HG03565 (cell line): ENCODE results near the gene UBE2F.
"Not testable (repeated sequence)": the region's sequence is repeated elsewhere in the genome, so short reads cannot be mapped to it uniquely, and the experiment has no call there.

Experiments used
- ATAC-seq: cut with Tn5 transposase; IDR thresholded peaks from one replicate; pipeline ENCODE4 v1.9.1; 2021; ENCODE audit warnings: mild to moderate bottlenecking, moderate library complexity; ENCODE audit not compliant: unreplicated experiment

UBE2F gene

GRCh38 chr2:238013806-238014205, 47.0 kb downstream of the UBE2F start:
- no peak for ATAC-seq

GRCh38 chr2:238015705-238016104, 48.9 kb downstream of the UBE2F start:
- ATAC-seq = no peak

GRCh38 chr2:238016526-238016925, 49.7 kb downstream of the UBE2F start:
- no peak for ATAC-seq

- no peak for ATAC-seq
Observed at GRCh38 chr2:238019962-238020361, 53.1 kb downstream of the UBE2F start.

GRCh38 chr2:238020816-238021215, 54.0 kb downstream of the UBE2F start:
- ATAC-seq = no peak

- no peak for ATAC-seq
Observed at GRCh38 chr2:238021327-238021726, 54.5 kb downstream of the UBE2F start.

GRCh38 chr2:238022594-238023157, 55.9 kb downstream of the UBE2F start:
- ATAC-seq = no peak

- no peak for ATAC-seq
Observed at GRCh38 chr2:238023608-238024007, 56.8 kb downstream of the UBE2F start.

- no peak for ATAC-seq
Observed at GRCh38 chr2:238024986-238025385, 58.2 kb downstream of the UBE2F start.

GRCh38 chr2:238025741-238026360, 59.0 kb downstream of the UBE2F start:
- ATAC-seq = no peak

- ATAC-seq = no peak
Observed at GRCh38 chr2:238027058-238027457, 60.2 kb downstream of the UBE2F start.

GRCh38 chr2:238027591-238028415, 61.0 kb downstream of the UBE2F start:
- ATAC-seq = no peak

- ATAC-seq = no peak
Observed at GRCh38 chr2:238029853-238030252, 63.0 kb downstream of the UBE2F start.

GRCh38 chr2:238030422-238031155, 63.8 kb downstream of the UBE2F start:
- no peak for ATAC-seq

GRCh38 chr2:238031751-238032150, 64.9 kb downstream of the UBE2F start:
- no peak for ATAC-seq

GRCh38 chr2:238032755-238033337, 66.0 kb downstream of the UBE2F start:
- no peak for ATAC-seq

GRCh38 chr2:238033991-238034390, 67.2 kb downstream of the UBE2F start:
- not testable (repeated sequence) for ATAC-seq

GRCh38 chr2:238038203-238038602, 71.4 kb downstream of the UBE2F start:
- ATAC-seq = no peak

GRCh38 chr2:238039151-238039550, 72.3 kb downstream of the UBE2F start:
- no peak for ATAC-seq

GRCh38 chr2:238039985-238040384, 73.2 kb downstream of the UBE2F start:
- no peak for ATAC-seq

- no peak for ATAC-seq
Observed at GRCh38 chr2:238040918-238041317, 74.1 kb downstream of the UBE2F start.
